BLaER1 treated with 17β-estradiol and CSF1 and Interleukin-3, amounts not matched to agents 10 nM and 100 nM (cell line): Measurements from ENCODE around the gene ARHGAP26.

ENCODE experiments used
- H3K27ac ChIP-seq, 11 experiments: shearing (Covaris generic); formaldehyde crosslinking; 2 replicates each; pipeline ENCODE4 v1.8.1; 2022
- H3K27me3 ChIP-seq, 11 experiments: shearing (Covaris generic); formaldehyde crosslinking; 2 replicates each; pipeline ENCODE4 v1.8.1; 2022
- H3K36me3 ChIP-seq, 11 experiments: shearing (Covaris generic); formaldehyde crosslinking; 2 replicates each; pipeline ENCODE4 v1.8.1; 2022
- H3K4me1 ChIP-seq, 10 experiments: shearing (Covaris generic); formaldehyde crosslinking; 2 replicates each; pipeline ENCODE4 v1.8.1; 2022
- H3K4me2 ChIP-seq, 11 experiments: shearing (Covaris generic); formaldehyde crosslinking; 2 replicates each; pipeline ENCODE4 v1.8.1; 2022
- H3K4me3 ChIP-seq, 10 experiments: shearing (Covaris generic); formaldehyde crosslinking; 2 replicates each; pipeline ENCODE4 v1.8.1; 2022
- H3K9ac ChIP-seq, 11 experiments: shearing (Covaris generic); formaldehyde crosslinking; 2 replicates each; pipeline ENCODE4 v1.8.1; 2022
- H3K9me3 ChIP-seq, 11 experiments: shearing (Covaris generic); formaldehyde crosslinking; replicated peaks in 1 of 11; 2 replicates each; pipeline ENCODE4 v1.8.1; 2022
- H4K20me1 ChIP-seq, 11 experiments: shearing (Covaris generic); formaldehyde crosslinking; 2 replicates each; pipeline ENCODE4 v1.8.1; 2022
- Cebpa-rat ChIP-seq, 11 experiments: shearing (Covaris generic); IDR thresholded peaks; 2 replicates each; pipeline ENCODE4 v1.8.1; 2022

Gene ARHGAP26

GRCh38 chr5:142727735-142728047 lies 42.5 kb upstream of the ARHGAP26 start:
- no peak overlapping the region for H3K4me3 ChIP-seq
- H3K4me1 ChIP-seq = peaks cover 9 to 53% (median 41%) of the 10 kb centered on the region in 10 experiments; a peak in 19 of 20 replicates
- no peaks in the 10 kb centered on the region for H3K27me3 ChIP-seq
- peaks cover 0 to 11% (median 0%) of the 10 kb centered on the region in 11 experiments; a peak in 6 of 22 replicates for H3K9me3 ChIP-seq
- peak overlapping the region in 7 of 11 experiments; percentile 54 to 85 (median 76); a peak in 13 of 22 replicates for H3K4me2 ChIP-seq
- TF ChIP-seq Cebpa-rat (IDR thresholded peaks at IDR 0.05) = no peak
- H3K27ac ChIP-seq = peak overlapping the region in 8 of 11 experiments; percentile 38 to 79 (median 71); a peak in 14 of 22 replicates
- no peaks in the 10 kb centered on the region for H3K36me3 ChIP-seq
- no peaks in the 10 kb centered on the region for H4K20me1 ChIP-seq
- H3K9ac ChIP-seq = peak overlapping the region in 1 of 11 experiments; percentile 10; a peak in 1 of 22 replicates

GRCh38 chr5:142735323-142736246 lies 34.6 kb upstream of the ARHGAP26 start:
- H3K36me3 ChIP-seq = no peaks in the 10 kb centered on the region
- H4K20me1 ChIP-seq = no peaks in the 10 kb centered on the region
- no peaks in the 10 kb centered on the region for H3K27me3 ChIP-seq
- peak overlapping the region in 7 of 11 experiments; percentile 54 to 77 (median 64); a peak in 7 of 22 replicates for H3K4me2 ChIP-seq
- peaks cover 19 to 42% (median 28%) of the 10 kb centered on the region in 10 experiments for H3K4me1 ChIP-seq
- H3K9ac ChIP-seq = no peak overlapping the region
- no peaks in the 10 kb centered on the region for H3K9me3 ChIP-seq
- no peak overlapping the region for H3K27ac ChIP-seq
- no peak overlapping the region for H3K4me3 ChIP-seq
- TF ChIP-seq Cebpa-rat (IDR thresholded peaks at IDR 0.05) = no peak

- no peak overlapping the region for H3K27ac ChIP-seq
- H3K4me2 ChIP-seq = no peak overlapping the region; a peak in 1 of 22 replicates
- H4K20me1 ChIP-seq = no peaks in the 10 kb centered on the region
- no peaks in the 10 kb centered on the region for H3K9me3 ChIP-seq
- H3K4me3 ChIP-seq = no peak overlapping the region
- no peaks in the 10 kb centered on the region for H3K27me3 ChIP-seq
- H3K9ac ChIP-seq = no peak overlapping the region
- TF ChIP-seq Cebpa-rat (IDR thresholded peaks at IDR 0.05) = no peak
- H3K4me1 ChIP-seq = peaks cover 19 to 42% (median 28%) of the 10 kb centered on the region in 10 experiments
- H3K36me3 ChIP-seq = no peaks in the 10 kb centered on the region
Measured at GRCh38 chr5:142736247-142736632, 33.9 kb upstream of the ARHGAP26 start.

GRCh38 chr5:142737179-142737578 lies 33.0 kb upstream of the ARHGAP26 start:
- Histone ChIP-seq H3K27ac (no peak overlapping the region), H3K4me1 (peaks cover 19 to 42% (median 28%) of the 10 kb centered on the region in 10 experiments), H3K9ac (no peak overlapping the region), H3K9me3 (no peaks in the 10 kb centered on the region), H3K4me3 (no peak overlapping the region), H3K27me3 (no peaks in the 10 kb centered on the region), H4K20me1 (no peaks in the 10 kb centered on the region), H3K36me3 (no peaks in the 10 kb centered on the region), H3K4me2 (peak overlapping the region in 6 of 11 experiments; percentile 29 to 69 (median 49); a peak in 11 of 22 replicates)
- TF ChIP-seq Cebpa-rat (IDR thresholded peaks at IDR 0.05) = no peak

DNA sequence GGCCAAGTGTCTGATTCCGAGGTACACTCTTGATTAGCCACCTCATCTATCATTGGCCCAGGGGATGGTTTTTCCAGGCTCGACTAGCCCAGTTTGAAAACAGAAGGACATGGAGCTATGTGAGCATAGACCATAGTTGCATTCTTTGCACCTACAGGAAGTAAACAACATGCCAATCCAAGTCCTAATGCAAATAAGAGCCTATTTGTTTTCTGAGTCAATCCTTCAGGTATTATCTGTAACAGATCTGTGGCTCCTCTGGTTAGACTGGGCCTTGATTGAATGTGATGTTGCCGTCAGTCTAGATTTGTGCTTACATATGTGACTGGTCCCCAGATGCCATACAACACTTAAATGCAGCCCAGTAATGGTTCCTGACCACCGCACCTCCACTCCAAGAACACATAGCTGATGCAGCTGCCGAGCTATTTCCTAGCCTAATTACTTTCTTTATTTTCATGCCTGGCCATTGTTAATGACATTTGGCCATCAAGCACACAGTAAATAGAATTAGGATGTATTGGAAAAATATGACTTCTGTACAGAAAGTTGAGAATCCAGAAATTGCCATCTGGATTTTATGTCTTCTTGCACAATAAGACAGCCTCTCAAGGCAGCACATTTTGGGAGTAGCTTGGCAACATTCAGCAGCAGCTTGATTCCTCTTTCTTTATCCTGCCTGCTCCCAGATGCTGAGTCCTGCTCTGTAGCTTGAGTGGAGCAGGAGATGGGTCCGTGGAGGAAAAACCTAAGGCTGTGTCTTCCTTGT lies 29.5 kb upstream of the ARHGAP26 start:
- H3K27ac ChIP-seq = no peak overlapping the region
- H3K36me3 ChIP-seq = no peaks in the 10 kb centered on the region
- no peak overlapping the region for H3K4me2 ChIP-seq
- TF ChIP-seq Cebpa-rat (IDR thresholded peaks at IDR 0.05) = no peak
- H3K4me1 ChIP-seq = peaks cover 0 to 25% (median 10%) of the 10 kb centered on the region in 10 experiments; a peak in 11 of 20 replicates
- no peaks in the 10 kb centered on the region for H3K9me3 ChIP-seq
- no peaks in the 10 kb centered on the region for H3K27me3 ChIP-seq
- no peak overlapping the region for H3K9ac ChIP-seq
- no peaks in the 10 kb centered on the region for H4K20me1 ChIP-seq
- H3K4me3 ChIP-seq = no peak overlapping the region

DNA sequence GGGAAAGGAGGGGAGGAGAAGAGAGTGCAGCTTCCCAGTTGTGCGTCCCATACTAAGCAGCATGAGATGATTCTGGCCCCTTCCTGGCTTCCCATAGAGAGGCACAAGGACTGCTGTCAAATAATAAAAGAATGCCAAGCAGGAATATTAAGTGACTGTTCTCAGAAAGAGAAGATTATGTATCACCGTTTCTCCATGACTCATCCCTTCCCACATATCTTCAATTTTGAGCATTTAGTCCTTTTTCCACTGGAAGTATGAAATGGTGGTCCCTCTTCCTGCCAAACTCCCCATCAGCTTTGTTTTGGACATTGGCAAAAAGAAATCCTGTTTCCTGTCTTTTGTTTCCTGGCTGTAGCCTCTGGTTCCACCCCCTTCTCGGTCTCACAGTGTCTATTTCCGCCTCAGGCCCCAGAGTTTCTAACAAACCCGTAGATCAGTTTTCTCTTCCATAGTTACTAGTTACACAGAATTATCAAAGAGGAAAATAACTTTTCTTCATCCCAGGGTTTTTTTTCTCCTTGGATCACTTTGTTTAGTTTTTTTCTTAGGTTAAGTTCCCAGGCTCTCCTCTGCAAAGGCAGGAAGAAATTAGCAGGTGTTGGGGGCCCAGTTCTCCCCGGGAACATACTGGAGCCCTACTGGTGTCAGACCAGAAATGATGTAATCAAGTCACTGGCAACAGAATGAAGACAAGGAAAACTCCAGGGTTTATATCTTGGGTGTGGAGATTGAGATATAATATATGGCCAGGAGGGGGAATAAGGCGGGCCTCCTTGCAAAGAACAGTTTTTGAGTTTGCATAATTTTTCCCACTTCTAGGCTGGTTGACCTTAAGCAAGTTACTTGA lies 26.4 kb upstream of the ARHGAP26 start:
- Histone ChIP-seq H3K9me3 (no peaks in the 10 kb centered on the region), H3K36me3 (no peaks in the 10 kb centered on the region), H4K20me1 (no peaks in the 10 kb centered on the region), H3K27me3 (no peaks in the 10 kb centered on the region), H3K9ac (no peak overlapping the region), H3K4me2 (peak overlapping the region in 3 of 11 experiments; percentile 15 to 38 (median 18); a peak in 4 of 22 replicates), H3K4me3 (no peak overlapping the region), H3K4me1 (peaks cover 0 to 40% (median under 1%) of the 10 kb centered on the region in 10 experiments; a peak in 9 of 20 replicates), H3K27ac (no peak overlapping the region)
- TF ChIP-seq Cebpa-rat (IDR thresholded peaks at IDR 0.05) = no peak

DNA sequence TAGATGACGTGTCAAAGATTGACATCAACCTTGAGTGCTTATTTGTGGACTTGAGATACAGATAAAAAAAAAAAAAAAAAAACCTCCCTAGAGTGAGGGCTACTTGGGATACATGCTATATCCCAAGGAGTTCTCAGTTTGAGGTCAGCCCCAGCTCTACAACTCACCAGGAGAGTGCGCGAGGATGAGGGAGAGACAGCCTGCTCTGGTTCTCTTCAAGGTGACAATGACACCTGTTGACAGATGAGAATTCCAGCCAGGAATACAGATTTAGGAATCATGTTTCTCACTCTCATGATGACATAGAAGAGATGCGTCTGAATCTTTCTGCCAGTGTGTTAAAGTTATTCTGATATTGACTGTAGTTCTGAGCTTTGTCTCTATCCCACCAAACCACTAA lies 24.9 kb upstream of the ARHGAP26 start:
- Histone ChIP-seq H3K9ac (no peak overlapping the region), H3K4me1 (peaks cover 0 to 54% (median 6%) of the 10 kb centered on the region in 10 experiments; a peak in 10 of 20 replicates), H3K36me3 (no peaks in the 10 kb centered on the region), H4K20me1 (no peaks in the 10 kb centered on the region), H3K27me3 (no peaks in the 10 kb centered on the region), H3K9me3 (no peaks in the 10 kb centered on the region), H3K4me2 (no peak overlapping the region), H3K4me3 (no peak overlapping the region), H3K27ac (no peak overlapping the region)
- no peak for TF ChIP-seq Cebpa-rat (IDR thresholded peaks at IDR 0.05)

DNA sequence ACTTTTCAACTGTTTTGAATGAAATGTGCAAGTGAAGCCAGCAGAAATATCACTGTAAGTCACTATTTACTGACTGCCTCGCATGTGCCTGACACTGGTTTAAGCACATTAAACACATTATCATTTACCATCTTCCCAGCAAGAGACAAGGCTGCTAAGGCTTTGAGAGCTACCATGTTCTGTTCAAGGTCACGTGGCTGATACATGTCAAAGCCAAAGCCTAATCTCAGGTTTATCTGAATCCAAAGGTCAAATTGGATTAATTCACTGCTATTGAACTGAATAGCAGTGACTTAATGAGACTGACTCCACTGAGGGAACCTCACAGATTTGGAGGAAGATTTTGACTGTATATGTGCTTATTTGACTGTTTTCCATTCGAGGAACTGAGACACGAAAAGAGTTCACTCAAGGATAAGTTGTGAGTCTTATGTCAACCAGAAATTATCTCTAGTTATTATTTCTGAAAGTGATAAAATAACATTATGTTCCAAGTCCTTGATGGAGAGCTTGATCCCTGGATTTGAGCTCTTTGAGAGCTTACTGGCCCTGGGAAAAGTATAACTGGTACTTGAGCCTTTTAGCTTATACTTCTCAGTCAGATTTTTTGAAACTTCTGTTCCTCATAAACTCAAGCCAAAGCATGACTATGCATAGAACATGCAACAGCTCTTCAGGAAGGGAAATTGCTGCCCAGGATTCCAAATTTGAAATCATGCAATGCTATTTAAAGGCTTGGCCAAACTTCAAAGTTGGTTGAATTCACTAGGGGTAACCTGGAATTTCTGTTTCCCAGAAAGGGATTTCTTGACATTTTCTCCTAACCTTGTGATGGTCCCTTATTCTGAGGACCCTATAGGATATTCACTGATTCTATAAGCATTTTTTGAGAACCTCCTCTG lies 23.4 kb upstream of the ARHGAP26 start:
- Histone ChIP-seq H3K4me3 (no peak overlapping the region), H4K20me1 (no peaks in the 10 kb centered on the region), H3K9me3 (no peaks in the 10 kb centered on the region), H3K4me2 (peak overlapping the region in 3 of 11 experiments; percentile 24 to 86 (median 70); a peak in 6 of 22 replicates), H3K4me1 (peaks cover 0 to 54% (median 6%) of the 10 kb centered on the region in 10 experiments; a peak in 10 of 20 replicates), H3K9ac (peak overlapping the region in 1 of 11 experiments; percentile 63; a peak in 1 of 22 replicates), H3K27me3 (no peaks in the 10 kb centered on the region), H3K27ac (peak overlapping the region in 3 of 11 experiments; percentile 3 to 65 (median 63); a peak in 4 of 22 replicates), H3K36me3 (no peaks in the 10 kb centered on the region)
- no peak for TF ChIP-seq Cebpa-rat (IDR thresholded peaks at IDR 0.05)
